IPS-18c (cell line): ENCODE results near the gene SMIM3.
"Not testable (repeated sequence)": the region's sequence is repeated elsewhere in the genome, so short reads cannot be mapped to it uniquely, and the experiment has no call there.

Experiments used
- H3K4me3 ChIP-seq: 2 replicates; pipeline ENCODE4 v1.7.0; 2013; ENCODE audit warnings: low read depth, mild to moderate bottlenecking, low read length, moderate library complexity; ENCODE audit not compliant: insufficient read depth
- H3K9me3 ChIP-seq: one replicate; pipeline ENCODE4 v1.6.1; 2013; ENCODE audit warnings: mild to moderate bottlenecking, low read length, moderate library complexity; ENCODE audit not compliant: control insufficient read depth, insufficient read depth

SMIM3 gene

DNA sequence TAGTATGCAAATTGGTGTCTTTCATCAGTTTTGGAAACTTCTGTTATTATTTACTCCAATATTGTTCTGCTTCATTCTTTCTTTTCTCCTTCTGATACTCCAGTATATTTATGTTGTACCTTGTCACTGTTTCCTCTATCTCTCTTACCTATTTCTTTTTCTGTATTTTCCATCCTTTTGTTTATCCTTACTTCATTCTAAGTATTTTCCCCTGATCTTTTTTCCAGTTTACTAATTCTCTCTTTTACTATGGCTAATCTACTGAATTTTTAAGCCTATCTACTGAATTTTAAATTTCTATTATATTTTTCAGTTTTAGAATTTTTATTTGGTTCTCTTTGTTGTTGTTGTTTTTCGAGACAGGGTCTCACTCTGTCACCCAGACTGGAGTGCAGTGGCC, 7.4 kb downstream of the SMIM3 start:
- no peak overlapping the region for H3K4me3 ChIP-seq
- no peaks in the 10 kb centered on the region for H3K9me3 ChIP-seq

DNA sequence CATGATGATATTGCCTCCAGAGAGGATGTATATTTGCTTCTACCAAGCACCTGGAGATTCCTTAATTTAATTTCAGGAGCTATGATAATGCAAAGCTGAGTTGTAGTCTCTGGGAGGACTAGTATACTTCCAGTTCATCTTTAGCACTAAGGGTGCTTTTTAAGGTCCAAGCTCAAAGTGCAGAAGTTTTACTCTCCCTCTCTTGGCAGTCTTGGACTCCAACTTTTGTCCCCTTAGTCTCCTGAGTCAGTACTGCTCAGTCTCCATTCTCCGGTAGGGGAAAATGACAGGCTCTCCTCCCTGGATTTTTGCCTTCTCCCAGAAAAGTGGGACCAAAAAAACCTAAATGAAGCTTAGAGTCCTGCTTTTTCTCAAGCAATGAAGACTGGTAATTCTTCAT, 8.3 kb downstream of the SMIM3 start:
- Histone ChIP-seq H3K4me3 (no peak overlapping the region), H3K9me3 (no peaks in the 10 kb centered on the region)

DNA sequence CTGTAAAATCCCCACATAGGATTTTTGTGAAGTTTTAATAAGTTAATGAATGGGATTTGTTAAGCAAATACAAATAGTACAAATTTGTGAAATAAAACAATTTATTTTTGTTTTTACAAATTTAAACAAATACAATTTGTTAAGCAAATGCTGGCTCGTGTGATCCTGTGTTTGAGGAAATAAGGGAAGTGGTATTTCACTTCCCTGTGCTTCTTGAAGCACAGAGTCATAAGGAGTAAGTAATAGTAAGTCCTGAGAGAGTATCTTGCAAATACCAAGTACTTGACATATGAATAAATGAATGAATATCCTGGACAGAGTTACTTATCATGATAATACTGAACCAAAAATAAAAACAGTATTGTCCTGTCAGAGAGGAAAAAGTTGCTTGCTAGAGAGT, 9.1 kb downstream of the SMIM3 start:
- no peak overlapping the region for H3K4me3 ChIP-seq
- H3K9me3 ChIP-seq, result no peaks in the 10 kb centered on the region

DNA sequence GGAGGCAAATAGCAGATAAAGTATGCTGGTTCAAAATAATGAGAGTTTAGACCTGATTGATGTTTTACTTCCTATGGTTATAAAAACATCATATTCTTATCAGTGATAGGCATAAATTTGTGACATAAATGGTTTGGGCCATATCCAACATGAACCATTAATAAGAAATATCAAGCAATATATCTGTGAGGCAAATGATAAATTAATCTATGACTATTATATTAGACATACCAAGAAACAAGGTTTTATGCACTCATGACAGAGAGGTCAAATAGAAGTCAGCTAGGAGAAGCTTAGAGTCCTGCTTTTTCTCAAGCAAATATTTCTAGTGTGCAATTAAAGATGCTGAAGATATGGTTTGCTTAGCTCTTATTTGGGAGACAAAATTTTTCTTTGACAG, 10.4 kb downstream of the SMIM3 start:
- H3K4me3 ChIP-seq, result no peak overlapping the region
- no peaks in the 10 kb centered on the region for H3K9me3 ChIP-seq

DNA sequence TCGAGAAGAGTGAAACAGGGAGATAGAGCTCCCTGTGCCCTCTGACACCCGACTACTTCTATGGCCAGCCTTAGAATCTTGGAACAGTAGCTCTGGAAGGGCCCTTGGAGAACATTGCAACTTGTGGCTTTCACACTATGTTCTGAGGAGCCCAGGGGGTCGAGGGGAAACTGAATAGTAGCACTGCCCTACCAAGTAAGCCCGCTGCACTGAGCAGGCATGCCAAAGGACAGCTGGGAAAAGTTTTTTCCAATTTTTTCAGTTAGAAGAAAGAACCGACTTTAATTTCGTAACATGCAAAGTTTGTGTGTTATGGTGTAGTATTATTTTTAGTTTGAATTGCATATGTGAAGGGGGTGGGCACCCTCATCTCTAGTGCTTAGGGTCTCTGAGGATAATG, 10.9 kb downstream of the SMIM3 start:
- no peak overlapping the region for H3K4me3 ChIP-seq
- H3K9me3 ChIP-seq, result no peaks in the 10 kb centered on the region

DNA sequence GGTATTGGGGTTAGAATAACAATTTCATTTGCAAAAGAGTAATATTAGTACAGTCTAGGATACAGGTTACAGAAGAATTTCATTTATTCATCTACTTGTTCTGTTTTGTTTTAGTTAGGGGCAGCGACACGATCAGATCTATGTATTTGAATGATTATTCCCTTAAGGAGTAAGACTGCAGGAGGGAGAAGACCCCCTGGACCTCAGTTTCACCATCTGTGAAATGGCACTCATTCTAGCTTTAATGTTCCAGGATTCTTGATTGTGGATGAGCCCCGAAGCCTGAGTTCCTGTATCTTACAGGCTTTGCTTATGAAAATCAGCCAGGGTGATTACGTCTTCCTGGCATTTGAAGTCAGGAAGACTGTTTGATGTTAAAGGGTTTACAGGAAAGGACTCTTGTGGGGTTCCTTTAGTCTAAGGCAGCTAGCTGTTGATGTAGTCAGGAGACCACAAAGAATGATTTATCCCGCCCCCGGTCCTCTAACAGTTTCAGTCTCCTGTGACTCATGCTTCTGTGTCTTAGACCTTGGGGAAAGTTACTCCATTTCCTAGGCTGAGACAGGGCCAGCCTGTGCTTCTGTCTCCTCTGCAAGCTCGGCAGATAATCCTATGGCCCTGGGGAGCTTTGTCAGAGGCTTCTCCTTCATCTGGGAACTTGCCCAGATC, 11.5 kb downstream of the SMIM3 start:
- Histone ChIP-seq H3K9me3 (no peaks in the 10 kb centered on the region), H3K4me3 (no peak overlapping the region)

DNA sequence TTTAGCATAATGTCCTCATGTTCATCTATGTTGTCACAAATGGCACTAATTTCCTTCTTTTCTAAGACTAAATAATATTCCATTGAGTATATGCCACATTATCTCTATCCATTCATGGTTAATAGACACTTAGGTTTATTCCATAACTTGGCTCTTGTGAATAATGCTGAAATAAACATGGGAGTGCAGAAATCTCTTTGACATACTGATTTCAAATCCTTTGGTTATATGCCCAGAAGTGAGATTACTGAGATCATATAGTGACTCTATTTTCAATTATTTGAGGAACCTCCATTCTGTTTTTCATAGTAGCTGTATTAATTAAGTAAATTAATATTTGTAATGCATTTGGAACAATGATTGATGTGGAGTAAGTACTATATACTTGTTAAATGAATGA, 13.0 kb downstream of the SMIM3 start:
- no peak overlapping the region for H3K4me3 ChIP-seq
- H3K9me3 ChIP-seq, result no peaks in the 10 kb centered on the region

DNA sequence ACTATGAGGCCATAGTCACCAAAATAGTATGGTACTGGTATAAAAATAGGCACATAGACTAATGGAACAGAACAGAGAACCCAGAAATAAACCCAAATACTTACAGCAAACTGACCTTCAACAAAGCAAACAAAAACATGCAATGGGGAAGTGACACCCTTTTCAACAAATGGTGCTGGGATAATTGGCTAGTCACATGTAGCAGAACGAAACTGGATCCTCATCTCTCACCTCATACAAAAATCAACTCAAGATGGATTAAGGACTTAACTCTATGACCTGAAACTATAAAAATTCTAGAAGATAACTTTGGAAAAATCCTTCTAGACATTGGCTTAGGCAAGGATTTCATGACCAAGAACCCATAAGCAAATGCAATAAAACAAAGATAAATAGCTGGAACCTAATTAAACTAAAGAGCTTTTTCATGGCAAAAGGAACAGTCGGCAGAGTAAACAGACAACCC, 14.9 kb downstream of the SMIM3 start:
- H3K4me3 ChIP-seq, H3K9me3 ChIP-seq: not testable (repeated sequence)

DNA sequence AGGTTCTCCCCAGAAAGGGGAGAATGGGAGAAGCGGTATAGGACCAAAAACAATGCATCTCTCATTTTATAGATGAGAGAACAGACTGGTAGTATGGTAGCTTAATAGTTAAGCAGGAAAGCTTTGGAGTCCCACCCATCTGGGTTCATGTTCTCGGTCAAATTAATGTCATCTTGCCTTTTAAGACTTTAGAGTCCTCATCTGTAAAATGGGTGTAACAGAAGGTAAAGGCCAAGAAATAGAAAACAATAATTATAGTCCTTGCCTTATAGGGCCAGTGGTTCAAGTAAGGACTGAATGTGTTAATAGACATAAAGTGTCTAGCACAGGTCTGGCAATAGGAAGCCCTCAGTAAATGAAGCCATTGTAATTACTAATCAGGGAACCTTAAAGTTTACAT, 16.4 kb downstream of the SMIM3 start:
- Histone ChIP-seq H3K4me3 (no peak overlapping the region), H3K9me3 (no peaks in the 10 kb centered on the region)

DNA sequence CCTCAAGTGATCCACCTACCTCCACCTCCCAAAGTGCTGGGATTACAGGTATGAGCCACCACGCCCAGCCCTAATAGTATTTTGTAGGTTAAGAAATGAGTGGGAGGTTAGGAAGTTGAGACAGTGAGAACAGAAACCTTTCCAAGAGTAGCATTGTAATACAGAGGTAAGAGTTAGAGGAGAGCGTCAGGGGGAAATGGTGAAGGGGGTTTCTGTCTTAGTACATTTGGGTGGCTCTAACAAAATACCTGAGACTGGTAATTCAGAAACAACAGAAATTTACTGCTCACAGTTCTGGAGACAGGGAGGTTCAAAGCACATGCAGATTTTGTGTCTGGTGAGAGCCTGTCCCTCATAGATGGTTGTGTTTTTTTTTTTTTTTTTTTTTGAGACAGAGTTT, 18.8 kb downstream of the SMIM3 start:
- Histone ChIP-seq H3K4me3 (no peak overlapping the region), H3K9me3 (no peaks in the 10 kb centered on the region)

DNA sequence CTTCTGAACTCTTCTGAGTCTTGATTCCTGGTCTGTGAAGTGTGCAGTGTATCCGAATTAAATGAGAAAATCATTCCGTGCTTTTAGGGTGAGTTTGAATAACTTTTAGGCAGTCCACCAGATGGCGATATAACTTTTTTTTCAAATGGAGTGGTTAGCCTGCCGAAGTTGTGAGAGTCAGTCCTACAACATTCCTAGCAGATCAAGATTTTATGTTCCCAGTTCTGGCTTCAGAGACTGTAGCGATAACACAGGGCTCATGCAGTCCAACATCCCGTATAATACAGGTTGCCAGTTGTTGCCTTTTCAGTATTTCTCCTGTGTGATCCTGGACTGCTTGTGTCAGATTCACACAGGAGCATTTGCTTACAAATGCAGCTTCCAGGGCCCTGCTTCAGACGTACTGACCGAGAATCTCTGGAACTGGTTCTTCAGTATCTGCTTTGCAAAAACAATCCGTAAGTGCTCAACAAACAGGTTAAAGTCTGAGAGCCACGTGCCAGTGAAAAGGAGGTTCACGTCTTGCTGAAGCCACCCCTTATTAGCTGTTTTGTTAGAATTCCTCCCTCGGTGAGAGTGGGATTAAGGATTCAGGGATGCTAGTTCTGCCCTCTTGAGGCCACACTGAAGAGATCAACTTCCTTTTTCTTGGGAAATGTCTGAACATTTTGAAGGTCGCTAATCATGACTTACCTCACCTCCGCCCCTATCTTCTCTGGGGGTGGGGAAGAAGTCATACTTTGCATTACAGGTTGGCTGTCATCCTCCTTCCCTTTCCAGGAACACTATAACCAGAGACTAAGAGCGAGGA, 22.8 kb downstream of the SMIM3 start:
- Histone ChIP-seq H3K9me3 (no peaks in the 10 kb centered on the region), H3K4me3 (peak overlapping the region; percentile 40; the same call in 1 of the 2 replicates)

DNA sequence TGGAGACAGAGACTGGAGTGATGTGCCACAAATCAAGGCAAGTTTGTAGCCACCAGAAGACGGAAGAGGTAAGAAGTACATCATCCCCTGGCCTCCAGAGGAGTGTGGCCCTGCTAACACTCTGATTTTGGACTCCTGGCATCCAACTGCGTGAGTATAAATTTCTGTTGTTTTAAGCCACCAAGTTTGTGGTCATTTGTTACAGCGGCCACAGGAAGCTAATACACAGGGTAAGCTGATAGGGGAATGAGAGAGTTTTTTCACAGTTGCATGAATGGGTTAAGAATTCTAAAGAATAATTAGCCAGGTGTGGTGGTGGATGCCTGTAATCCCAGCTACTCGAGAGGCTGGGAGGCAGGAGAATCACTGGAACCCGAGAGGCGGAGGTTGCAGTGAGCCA, 25.8 kb downstream of the SMIM3 start:
- Histone ChIP-seq H3K4me3 (no peak overlapping the region), H3K9me3 (no peaks in the 10 kb centered on the region)

DNA sequence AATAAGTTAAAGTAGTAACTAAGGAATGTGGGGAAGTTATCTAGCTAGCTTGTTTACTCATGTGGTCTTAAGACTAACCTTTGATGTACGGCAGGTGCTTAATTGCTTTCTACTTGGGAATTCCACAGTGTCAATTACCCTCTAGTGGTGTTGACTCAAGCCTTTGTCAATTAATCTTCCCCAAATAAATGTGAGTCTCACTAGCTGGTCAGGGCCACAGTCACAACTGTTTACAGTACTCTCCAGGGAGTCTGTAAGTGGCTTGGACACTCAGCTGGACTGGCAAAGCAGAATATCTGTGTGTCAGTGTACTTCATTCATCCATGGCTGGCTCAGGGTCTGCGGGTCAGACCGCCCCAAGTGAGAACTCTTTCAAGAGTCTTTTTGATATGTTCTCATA, 30.8 kb downstream of the SMIM3 start:
- H3K4me3 ChIP-seq, result no peak overlapping the region
- no peaks in the 10 kb centered on the region for H3K9me3 ChIP-seq

DNA sequence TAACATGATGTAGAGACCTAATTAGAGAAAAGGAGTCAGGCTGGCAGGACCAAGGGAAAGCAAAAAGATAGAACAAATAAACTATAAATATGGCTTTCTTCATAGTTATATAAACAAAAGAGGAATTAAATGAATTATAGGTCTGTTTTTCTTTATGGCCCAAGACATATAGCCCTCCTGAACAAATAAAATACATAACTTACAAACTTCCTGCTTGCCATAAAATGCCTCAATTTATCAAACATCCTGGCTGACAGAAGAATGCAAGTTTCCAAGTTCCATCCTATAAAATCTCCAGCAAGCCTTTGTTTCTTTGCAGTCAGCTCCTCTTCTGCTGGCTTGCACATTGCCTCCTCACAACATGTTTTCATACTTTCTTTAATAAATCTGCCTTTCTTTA, 36.5 kb downstream of the SMIM3 start:
- H3K9me3 ChIP-seq, result no peaks in the 10 kb centered on the region
- no peak overlapping the region for H3K4me3 ChIP-seq

DNA sequence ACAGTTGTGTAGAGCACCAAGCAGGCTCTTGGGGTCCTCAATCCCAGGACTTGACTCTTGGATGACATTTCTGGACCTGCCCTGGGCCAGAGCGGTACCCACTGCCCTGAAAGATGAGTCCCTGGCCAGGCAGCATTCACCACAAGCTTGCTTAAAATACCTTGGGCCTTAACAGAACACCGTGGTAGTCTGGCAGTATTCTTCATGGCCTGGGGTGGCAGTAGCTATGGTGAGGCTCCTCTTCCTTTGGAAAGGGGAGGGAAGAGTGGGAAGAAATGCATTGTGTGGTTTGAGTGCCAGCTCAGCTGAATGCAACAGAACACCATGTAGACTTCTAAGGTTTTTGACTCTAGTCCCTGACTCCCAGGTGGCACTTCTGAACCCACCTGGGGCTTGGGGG, 38.4 kb downstream of the SMIM3 start:
- Histone ChIP-seq H3K4me3 (no peak overlapping the region), H3K9me3 (no peaks in the 10 kb centered on the region)

DNA sequence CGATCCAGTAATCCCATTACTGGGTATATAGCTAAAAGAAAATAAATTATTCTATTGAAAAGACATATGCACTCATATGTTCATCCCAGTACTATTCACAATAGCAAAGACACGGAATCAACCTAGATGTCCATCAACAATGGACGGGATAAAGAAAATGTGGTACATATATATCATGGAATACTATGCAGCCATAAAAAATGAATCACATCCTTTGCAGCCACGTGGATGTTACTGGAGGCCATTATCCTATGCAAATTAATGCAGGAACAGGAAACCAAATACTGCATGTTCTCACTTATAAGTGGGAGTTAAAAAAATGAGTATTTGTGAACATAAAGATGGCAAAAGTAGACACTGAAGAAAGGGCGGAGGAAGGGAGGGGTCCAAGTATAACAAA, 51.2 kb downstream of the SMIM3 start:
- no peak overlapping the region for H3K4me3 ChIP-seq
- H3K9me3 ChIP-seq, result no peaks in the 10 kb centered on the region

DNA sequence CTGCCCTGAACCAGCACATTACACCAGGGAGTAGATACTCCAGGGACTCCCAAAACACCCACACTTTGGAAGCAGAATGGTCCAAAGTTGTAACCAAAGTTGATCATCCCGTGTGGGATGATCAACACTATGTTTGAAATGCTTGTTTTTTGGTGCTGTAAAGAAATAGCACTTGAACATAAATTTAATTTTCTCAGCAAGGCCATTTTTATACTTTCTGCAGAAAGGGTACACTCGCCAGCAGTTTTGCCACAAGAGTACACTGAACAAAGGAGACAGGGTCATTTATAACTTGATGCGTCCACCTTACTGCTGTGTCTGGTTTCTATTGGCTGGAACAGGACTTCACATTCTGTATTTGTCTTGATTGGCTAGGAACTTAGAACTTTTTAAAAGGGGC, 53.3 kb downstream of the SMIM3 start:
- H3K9me3 ChIP-seq, H3K4me3 ChIP-seq: not testable (repeated sequence)

DNA sequence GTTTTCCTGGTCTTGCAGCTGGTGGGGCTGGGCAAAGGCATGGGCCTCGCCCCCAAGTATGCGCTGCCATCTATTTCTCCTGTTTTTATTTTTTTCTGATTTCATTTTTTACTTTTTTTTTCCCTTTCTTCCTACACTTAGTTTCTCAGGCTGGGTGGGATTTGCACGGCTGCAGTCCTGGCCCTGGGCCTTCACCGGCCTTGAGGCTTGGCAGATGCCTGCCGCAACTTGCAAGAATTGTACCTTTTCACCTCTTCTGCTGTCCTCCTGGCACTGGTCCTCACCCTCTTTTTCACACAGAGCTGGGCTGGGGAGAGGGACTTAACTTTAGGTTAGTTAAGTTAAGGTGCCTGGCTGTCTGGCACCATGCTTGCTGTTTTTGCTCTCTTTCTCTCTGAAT, 57.5 kb downstream of the SMIM3 start:
- Histone ChIP-seq H3K4me3 (no peak overlapping the region), H3K9me3 (peaks cover 5% of the 10 kb centered on the region)

DNA sequence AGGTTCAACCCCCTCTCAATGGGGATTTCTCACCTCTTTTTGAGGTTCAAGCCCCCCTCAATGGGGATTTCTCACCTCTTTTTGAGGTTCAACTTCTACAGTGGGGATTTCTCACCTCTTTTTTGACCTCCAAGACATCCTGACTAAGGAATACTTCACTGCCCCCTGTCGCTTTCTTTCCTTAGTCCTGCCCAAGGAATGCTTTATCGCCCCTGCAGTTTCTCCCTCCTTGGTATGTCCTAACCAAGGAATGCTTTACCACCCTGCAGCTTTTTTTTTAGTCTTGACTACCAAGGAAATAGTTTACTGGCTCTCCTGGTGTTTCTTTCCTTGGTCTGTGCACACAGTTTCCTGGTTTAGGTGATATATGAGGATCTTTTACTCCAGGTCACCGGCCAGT, 58.1 kb downstream of the SMIM3 start:
- no peak overlapping the region for H3K4me3 ChIP-seq
- H3K9me3 ChIP-seq, result peaks cover 5% of the 10 kb centered on the region
